ENCODE data around the gene PYGO1. TPM values are rescaled to one million over a fixed set of nuclear protein-coding genes. Genes with fewer than 3 reads are reported as not detected.

Gene PYGO1
- total RNA-seq, 2 experiments from 2014 or later: not detected

- no TSS peak for BruUV-seq (replicated peaks)
- peak; percentile 58 for DNase-seq (ENCODE audit: low spot score)
- no peaks in the 10 kb centered on the region for H3K79me2 ChIP-seq (ENCODE audit: insufficient read depth, low read depth, low read length)
- intact Hi-C loops (cut with micrococcal nuclease; ENCODE audit: unreplicated experiment): no loop called here
- peak overlapping the region; percentile 97 for H2AFZ ChIP-seq (ENCODE audit: low read length)
- no peaks in the 10 kb centered on the region for H3K36me3 ChIP-seq (ENCODE audit: insufficient read depth, low read length)
- peak overlapping the region; percentile 55 for H3K27ac ChIP-seq (ENCODE audit: low read depth, low read length, poor library complexity, severe bottlenecking)
- H3K9me3 ChIP-seq (ENCODE audit: low read length): peaks cover 4% of the 10 kb centered on the region; the same call in 1 of the 2 replicates
- no peaks in the 10 kb centered on the region for H3K9me2 ChIP-seq (ENCODE audit: insufficient read depth, low read length)
- peak overlapping the region; percentile 64 for H3K4me2 ChIP-seq (ENCODE audit: low read length)
- CTCF ChIA-PET (ENCODE audit: unreplicated experiment): interaction anchor here (0.5 kb wide), 1 partner anchor 240 kb away, joined by 3 read pairs; no protein-coding TSS in a partner anchor
- H4K20me1 ChIP-seq (ENCODE audit: insufficient read depth, low read length): no peaks in the 10 kb centered on the region
- TF ChIP-seq CTCF (conservative IDR thresholded peaks at IDR 0.05; ENCODE audit: low read length) (no peak), EZH2phosphoT487 (IDR thresholded peaks at IDR 0.05; ENCODE audit: borderline replicate concordance, low read depth, low read length) (no peak)
- H3K4me1 ChIP-seq (ENCODE audit: insufficient read depth, low read length, poor library complexity, severe bottlenecking): peaks cover 44% of the 10 kb centered on the region
- peak overlapping the region; percentile 7 for H3K4me3 ChIP-seq (ENCODE audit: low read depth, low read length, poor library complexity, severe bottlenecking)
- POLR2A ChIA-PET: interaction anchor here (0.6 to 1.7 kb wide), 5 partner anchors 11 to 631 kb away, joined by 3 to 4 read pairs (median 3); partner anchors contain the start of genes CCPG1, PIERCE2, PIGB and PIGBOS1
Observed at GRCh38 chr15:55530861-55531313, 57.3 kb downstream of the PYGO1 start.

GRCh38 chr15:55528812-55529211 is 59.3 kb downstream of the PYGO1 start:
- H3K36me3 ChIP-seq (ENCODE audit: insufficient read depth, low read length): no peaks in the 10 kb centered on the region
- H3K79me2 ChIP-seq (ENCODE audit: insufficient read depth, low read depth, low read length): no peaks in the 10 kb centered on the region
- peak overlapping the region; percentile 64; the same call in 1 of the 2 replicates for H3K4me2 ChIP-seq (ENCODE audit: low read length)
- no peak for TF ChIP-seq EZH2phosphoT487 (IDR thresholded peaks at IDR 0.05; ENCODE audit: borderline replicate concordance, low read depth, low read length)
- no peak for TF ChIP-seq CTCF (conservative IDR thresholded peaks at IDR 0.05; ENCODE audit: low read length)
- peaks cover 7% of the 10 kb centered on the region; the same call in 1 of the 2 replicates for H3K9me3 ChIP-seq (ENCODE audit: low read length)
- H3K4me3 ChIP-seq (ENCODE audit: low read depth, low read length, poor library complexity, severe bottlenecking): no peak overlapping the region
- ChIA-PET POLR2A (interaction anchor here (0.6 kb wide), 3 partner anchors 13 to 1984 kb away, joined by 3 to 8 read pairs (median 3); no protein-coding TSS in a partner anchor), CTCF (ENCODE audit: unreplicated experiment) (no interaction called here)
- H2AFZ ChIP-seq (ENCODE audit: low read length): peak overlapping the region; percentile 97; the same call in 1 of the 2 replicates
- H3K27ac ChIP-seq (ENCODE audit: low read depth, low read length, poor library complexity, severe bottlenecking): no peak overlapping the region
- DNase-seq (ENCODE audit: low spot score): no peak
- BruUV-seq (replicated peaks): no TSS peak
- intact Hi-C loops (cut with micrococcal nuclease; ENCODE audit: unreplicated experiment): no loop called here
- no peaks in the 10 kb centered on the region for H3K9me2 ChIP-seq (ENCODE audit: insufficient read depth, low read length)
- H4K20me1 ChIP-seq (ENCODE audit: insufficient read depth, low read length): no peaks in the 10 kb centered on the region
- peaks cover 39% of the 10 kb centered on the region for H3K4me1 ChIP-seq (ENCODE audit: insufficient read depth, low read length, poor library complexity, severe bottlenecking)

GRCh38 chr15:55527150-55527549 is 61.0 kb downstream of the PYGO1 start:
- intact Hi-C loops (cut with micrococcal nuclease; ENCODE audit: unreplicated experiment): no loop called here
- H3K9me3 ChIP-seq (ENCODE audit: low read length): peaks cover 7% of the 10 kb centered on the region; the same call in 1 of the 2 replicates
- ChIA-PET POLR2A (interaction anchor here (1.2 kb wide), 1 partner anchor 11 kb away, joined by 3 read pairs; no protein-coding TSS in a partner anchor), CTCF (ENCODE audit: unreplicated experiment) (no interaction called here)
- H3K27ac ChIP-seq (ENCODE audit: low read depth, low read length, poor library complexity, severe bottlenecking): no peak overlapping the region
- peaks cover 32% of the 10 kb centered on the region for H3K4me1 ChIP-seq (ENCODE audit: insufficient read depth, low read length, poor library complexity, severe bottlenecking)
- H4K20me1 ChIP-seq (ENCODE audit: insufficient read depth, low read length): no peaks in the 10 kb centered on the region
- TF ChIP-seq EZH2phosphoT487 (IDR thresholded peaks at IDR 0.05; ENCODE audit: borderline replicate concordance, low read depth, low read length): no peak
- no peak for TF ChIP-seq CTCF (conservative IDR thresholded peaks at IDR 0.05; ENCODE audit: low read length)
- H3K4me3 ChIP-seq (ENCODE audit: low read depth, low read length, poor library complexity, severe bottlenecking): no peak overlapping the region
- no TSS peak for BruUV-seq (replicated peaks)
- DNase-seq (ENCODE audit: low spot score): no peak
- H2AFZ ChIP-seq (ENCODE audit: low read length): peak overlapping the region; percentile 93
- no peaks in the 10 kb centered on the region for H3K79me2 ChIP-seq (ENCODE audit: insufficient read depth, low read depth, low read length)
- no peak overlapping the region for H3K4me2 ChIP-seq (ENCODE audit: low read length)
- H3K9me2 ChIP-seq (ENCODE audit: insufficient read depth, low read length): no peaks in the 10 kb centered on the region
- no peaks in the 10 kb centered on the region for H3K36me3 ChIP-seq (ENCODE audit: insufficient read depth, low read length)

All from OCI-LY7 (cell line).